PFSK-1 (cell line): ENCODE results near the gene PREPL.

ENCODE experiments used
- FOXP2 ChIP-seq: optimal IDR thresholded peaks from 2 replicates; pipeline ENCODE3; 2011; ENCODE audit warnings: borderline replicate concordance, control low read depth, inconsistent platforms; ENCODE audit not compliant: insufficient read depth; ENCODE audit errors: extremely low read length, extremely low read depth
- POLR2AphosphoS5 ChIP-seq: IDR thresholded peaks from 2 replicates; pipeline ENCODE4 v1.6.1; 2012; ENCODE audit warnings: low read depth, mild to moderate bottlenecking, control low read depth, low read length, moderate library complexity
- SIN3A ChIP-seq: IDR thresholded peaks from 2 replicates; pipeline ENCODE4 v1.6.1; 2012; ENCODE audit warnings: mild to moderate bottlenecking, low read length, moderate library complexity, borderline replicate concordance; ENCODE audit not compliant: insufficient read depth
- TAF1 ChIP-seq: IDR thresholded peaks from 2 replicates; pipeline ENCODE4 v1.6.1; 2012; ENCODE audit warnings: low read length, control low read depth, borderline replicate concordance; ENCODE audit not compliant: insufficient read depth
- TF ChIP-seq, protein P1 (sequence below), 2 experiments: IDR thresholded peaks; 2 replicates each; pipeline versions ENCODE4 v1.6.1 to v1.8.0; 2011 to 2012; ENCODE audit warnings: low read depth in 2 of 2, low read length in 2 of 2, control low read depth in 1 of 2, inconsistent platforms in 1 of 2, mild to moderate bottlenecking in 1 of 2, moderate library complexity in 1 of 2; ENCODE audit not compliant: insufficient read depth in 1 of 2

- TF ChIP-seq SIN3A, result no peak
- TF ChIP-seq TAF1, result no peak
- no peak for TF ChIP-seq POLR2AphosphoS5
- no peak for TF ChIP-seq FOXP2
- TF ChIP-seq, protein P1, sequence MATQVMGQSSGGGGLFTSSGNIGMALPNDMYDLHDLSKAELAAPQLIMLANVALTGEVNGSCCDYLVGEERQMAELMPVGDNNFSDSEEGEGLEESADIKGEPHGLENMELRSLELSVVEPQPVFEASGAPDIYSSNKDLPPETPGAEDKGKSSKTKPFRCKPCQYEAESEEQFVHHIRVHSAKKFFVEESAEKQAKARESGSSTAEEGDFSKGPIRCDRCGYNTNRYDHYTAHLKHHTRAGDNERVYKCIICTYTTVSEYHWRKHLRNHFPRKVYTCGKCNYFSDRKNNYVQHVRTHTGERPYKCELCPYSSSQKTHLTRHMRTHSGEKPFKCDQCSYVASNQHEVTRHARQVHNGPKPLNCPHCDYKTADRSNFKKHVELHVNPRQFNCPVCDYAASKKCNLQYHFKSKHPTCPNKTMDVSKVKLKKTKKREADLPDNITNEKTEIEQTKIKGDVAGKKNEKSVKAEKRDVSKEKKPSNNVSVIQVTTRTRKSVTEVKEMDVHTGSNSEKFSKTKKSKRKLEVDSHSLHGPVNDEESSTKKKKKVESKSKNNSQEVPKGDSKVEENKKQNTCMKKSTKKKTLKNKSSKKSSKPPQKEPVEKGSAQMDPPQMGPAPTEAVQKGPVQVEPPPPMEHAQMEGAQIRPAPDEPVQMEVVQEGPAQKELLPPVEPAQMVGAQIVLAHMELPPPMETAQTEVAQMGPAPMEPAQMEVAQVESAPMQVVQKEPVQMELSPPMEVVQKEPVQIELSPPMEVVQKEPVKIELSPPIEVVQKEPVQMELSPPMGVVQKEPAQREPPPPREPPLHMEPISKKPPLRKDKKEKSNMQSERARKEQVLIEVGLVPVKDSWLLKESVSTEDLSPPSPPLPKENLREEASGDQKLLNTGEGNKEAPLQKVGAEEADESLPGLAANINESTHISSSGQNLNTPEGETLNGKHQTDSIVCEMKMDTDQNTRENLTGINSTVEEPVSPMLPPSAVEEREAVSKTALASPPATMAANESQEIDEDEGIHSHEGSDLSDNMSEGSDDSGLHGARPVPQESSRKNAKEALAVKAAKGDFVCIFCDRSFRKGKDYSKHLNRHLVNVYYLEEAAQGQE (IDR thresholded peaks at IDR 0.05; ENCODE audit: insufficient read depth in 1 of 2, low read depth in 2 of 2, low read length in 2 of 2), result no peak
Measured at GRCh38 chr2:44269831-44270230, 91.5 kb downstream of the PREPL start.
